GM12891 (cell line): ENCODE results near the gene RHO.

Source experiments
- DNase-seq: peaks from one replicate; pipeline ENCODE4 v3.0.0; 2011; ENCODE audit warnings: low spot score; ENCODE audit not compliant: insufficient read length
- FAIRE-seq: peaks from 2 replicates; lab custom pipeline; 2011; peaks lifted over from hg19 to GRCh38; lab: Jason Lieb, UNC
- PAX5 ChIP-seq: IDR thresholded peaks from 2 replicates; pipeline ENCODE4 v1.6.1; 2011; ENCODE audit warnings: low read length, moderate library complexity, mild to moderate bottlenecking; ENCODE audit not compliant: insufficient read depth, severe bottlenecking
- POLR2A ChIP-seq: IDR thresholded peaks from 2 replicates; pipeline ENCODE4 v1.6.1; 2011; ENCODE audit warnings: low read depth, low read length, control low read depth
- POLR2AphosphoS5 ChIP-seq: IDR thresholded peaks from 2 replicates; pipeline ENCODE4 v1.6.1; 2011; ENCODE audit warnings: low read depth, low read length, control low read depth
- POU2F2 ChIP-seq: IDR thresholded peaks from 2 replicates; pipeline ENCODE4 v1.6.1; 2011; ENCODE audit warnings: low read depth, mild to moderate bottlenecking, control low read depth, low read length, moderate library complexity
- SPI1 ChIP-seq: IDR thresholded peaks from 2 replicates; pipeline ENCODE4 v1.6.1; 2011; ENCODE audit warnings: low read depth, low read length, control low read depth
- TAF1 ChIP-seq: IDR thresholded peaks from 2 replicates; pipeline ENCODE4 v1.6.1; 2011; ENCODE audit warnings: low read depth, low read length, control low read depth

Gene RHO

DNA sequence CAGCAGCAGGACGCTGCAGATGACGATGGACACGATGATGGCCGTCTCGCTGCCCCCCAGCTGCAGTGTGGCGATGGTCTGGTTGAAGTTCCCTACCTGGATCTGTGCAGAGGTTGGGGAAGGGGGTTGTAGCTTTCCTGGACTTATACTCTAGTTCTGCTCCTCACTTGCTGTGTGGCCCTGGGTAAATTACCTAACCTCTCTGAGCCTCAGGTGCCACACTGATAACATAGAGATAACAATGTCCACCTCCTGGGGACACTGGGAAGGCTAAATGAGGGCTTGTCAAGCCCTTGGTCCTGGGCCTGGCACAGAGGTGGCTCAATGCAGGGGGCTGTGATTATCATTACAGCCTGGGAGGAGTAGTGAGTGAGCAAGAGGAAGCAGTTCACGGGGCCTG, 41.4 kb downstream of the RHO start:
- FAIRE-seq (no peak), DNase-seq (no peak)
- no peak for TF ChIP-seq PAX5
- no peak for TF ChIP-seq POLR2AphosphoS5
- TF ChIP-seq TAF1: no peak
- TF ChIP-seq POU2F2: no peak
- TF ChIP-seq POLR2A: no peak
- no peak for TF ChIP-seq SPI1

DNA sequence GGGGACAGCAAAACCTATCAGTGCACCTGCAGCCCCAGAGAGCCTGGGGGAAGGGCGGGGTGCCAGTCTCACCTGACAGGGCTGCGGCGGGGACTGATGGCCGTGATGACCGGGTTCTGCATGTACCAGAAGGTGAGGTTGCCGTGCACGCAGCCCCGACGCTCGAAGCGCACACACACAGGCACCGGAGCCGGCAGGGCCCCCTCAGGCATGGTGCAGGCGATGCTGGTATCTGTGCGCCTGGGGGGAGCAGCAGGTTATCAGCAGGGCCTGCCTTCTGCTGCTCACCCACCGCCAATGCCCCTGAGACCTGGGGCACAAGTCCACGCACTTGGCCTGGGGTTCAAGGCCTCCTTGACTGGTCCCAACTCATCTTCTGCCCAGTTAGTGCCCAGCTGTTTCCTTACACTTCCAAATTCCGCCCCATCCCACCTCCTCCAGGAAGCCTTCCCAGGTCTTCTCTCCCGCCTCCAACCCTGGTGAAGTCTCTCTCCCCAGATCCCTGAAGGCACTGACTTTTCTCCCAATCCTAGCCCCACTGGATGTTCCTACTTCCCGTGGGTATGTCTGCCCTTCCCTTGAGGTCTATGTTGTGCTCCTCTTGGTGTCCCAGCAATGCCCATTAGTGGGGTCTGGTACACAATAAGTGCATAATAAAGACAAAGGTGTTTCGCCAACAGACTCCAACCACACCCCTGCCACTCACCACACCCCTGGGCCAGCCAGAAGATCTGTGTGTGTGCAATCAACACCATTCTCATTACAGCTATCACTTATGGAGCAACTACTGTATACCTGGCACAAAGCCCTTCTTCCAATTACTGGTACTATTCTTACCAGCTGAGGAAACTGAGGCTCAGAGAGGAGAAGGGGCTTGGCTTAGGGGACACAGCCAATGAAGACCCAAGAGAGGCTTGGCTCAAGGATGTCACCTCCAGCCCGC, 43.4 kb downstream of the RHO start:
- FAIRE-seq (no peak), DNase-seq (no peak)
- TF ChIP-seq POLR2AphosphoS5 (no peak), TAF1 (no peak), POU2F2 (no peak), SPI1 (no peak), POLR2A (no peak), PAX5 (no peak)

DNA sequence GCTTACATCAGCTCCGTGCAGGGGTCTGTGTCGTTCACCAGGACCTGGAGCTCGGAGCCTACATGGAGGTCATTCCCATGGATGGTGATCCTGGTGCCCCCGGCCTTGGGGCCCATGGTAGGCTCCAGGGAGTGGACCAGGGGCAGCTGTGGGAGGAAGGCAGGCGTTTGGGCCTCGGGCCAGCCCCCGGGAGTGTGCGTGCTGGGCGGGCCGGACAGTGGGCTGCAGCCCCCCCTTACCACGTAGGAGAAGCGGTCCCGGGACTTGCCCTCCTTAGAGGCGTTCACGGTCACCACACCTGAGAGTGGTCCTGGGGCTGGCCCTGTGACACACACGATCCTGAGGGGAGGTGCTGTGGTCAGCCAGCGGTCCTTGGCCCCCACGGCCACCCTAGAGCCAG, 44.2 kb downstream of the RHO start:
- TF ChIP-seq TAF1 (no peak), POU2F2 (no peak), SPI1 (no peak), POLR2A (no peak), PAX5 (no peak), POLR2AphosphoS5 (no peak)
- no peak for FAIRE-seq
- no peak for DNase-seq

DNA sequence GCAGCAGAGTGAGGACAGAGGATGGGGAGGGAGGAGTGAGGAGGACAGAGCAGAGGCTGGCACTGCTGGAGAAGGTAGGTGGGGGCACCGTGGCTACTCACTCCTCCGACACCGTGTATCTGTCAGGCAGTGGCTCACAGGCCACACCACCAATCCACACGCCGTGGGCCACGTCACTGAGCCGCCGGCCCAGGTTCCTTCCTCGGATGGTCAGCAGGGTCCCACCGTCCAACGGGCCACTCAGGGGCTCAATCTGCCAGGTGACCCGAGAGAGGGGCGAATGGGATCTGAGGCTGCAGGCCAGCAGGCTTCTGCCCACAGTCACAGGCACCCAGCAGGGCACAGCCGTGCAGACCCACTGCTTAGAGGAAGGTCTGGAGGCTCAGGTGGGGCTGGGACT, 45.1 kb downstream of the RHO start:
- TF ChIP-seq PAX5: no peak
- no peak for TF ChIP-seq POU2F2
- no peak for TF ChIP-seq POLR2AphosphoS5
- no peak for TF ChIP-seq POLR2A
- no peak for TF ChIP-seq TAF1
- no peak for TF ChIP-seq SPI1
- no peak for FAIRE-seq

DNA sequence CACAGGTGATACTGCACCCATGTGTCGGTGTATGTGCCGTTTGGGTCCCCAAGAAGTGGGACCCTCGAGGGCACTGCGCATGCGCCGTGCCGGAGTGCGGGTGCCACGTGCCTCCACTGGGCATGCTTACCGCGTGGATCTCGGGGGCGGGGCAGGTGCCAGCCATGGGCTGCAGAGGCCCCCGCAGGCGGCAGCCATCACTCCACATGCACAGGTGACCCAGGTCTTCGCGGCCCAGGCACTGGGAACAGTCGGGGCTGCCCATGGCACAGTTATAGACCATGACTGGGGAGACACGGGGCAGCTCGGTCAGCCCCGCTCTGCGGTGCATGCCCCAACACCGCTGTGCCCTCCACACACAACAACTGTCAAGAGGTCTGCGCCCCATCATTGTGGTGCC, 45.8 kb downstream of the RHO start:
- FAIRE-seq: no peak
- TF ChIP-seq PAX5 (no peak), POLR2A (no peak)

More for the DNA sequence above, 45.1 kb downstream of the RHO start:
- DNase-seq: no peak

DNA sequence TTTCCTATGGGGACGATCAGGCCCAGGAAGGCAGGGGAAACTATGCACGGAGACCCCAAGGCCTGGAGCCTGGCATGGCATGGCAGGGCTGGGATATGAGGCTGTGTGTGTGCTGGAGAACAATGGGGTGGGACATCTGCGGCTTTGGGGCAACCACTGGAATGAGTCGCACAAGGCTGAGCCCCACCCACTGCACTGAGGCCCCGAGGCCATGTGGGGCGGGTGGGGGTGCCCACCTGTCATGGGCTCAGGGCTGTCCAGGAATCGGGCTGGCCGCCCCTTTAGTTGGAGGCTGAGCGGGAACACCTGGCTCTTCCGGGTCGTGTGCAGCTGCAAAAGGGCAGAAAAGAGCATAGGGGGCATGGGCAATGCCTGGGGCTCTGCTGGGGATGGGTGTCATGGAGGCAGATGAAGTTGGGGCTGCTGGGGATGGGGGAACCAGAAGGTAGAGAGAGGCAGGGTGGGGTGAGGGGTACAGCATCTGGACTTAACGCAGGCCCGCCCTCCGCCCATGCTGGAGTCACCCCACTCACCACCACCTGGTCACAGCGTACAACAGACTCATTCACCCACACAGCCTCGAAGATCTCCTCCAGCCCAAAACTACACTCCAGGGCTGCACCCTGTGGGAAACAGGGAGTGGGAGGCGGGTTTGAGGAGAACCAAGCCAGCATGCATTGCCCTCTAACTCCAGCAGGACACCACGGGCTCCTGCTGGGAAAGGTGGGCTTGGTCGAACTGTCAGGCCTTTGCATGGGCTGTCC, 47.0 kb downstream of the RHO start:
- DNase-seq (no peak), FAIRE-seq (no peak)
- TF ChIP-seq SPI1 (no peak), TAF1 (no peak), POU2F2 (no peak), POLR2AphosphoS5 (no peak), PAX5 (no peak), POLR2A (no peak)

More for the DNA sequence above, 45.8 kb downstream of the RHO start:
- DNase-seq: no peak

DNA sequence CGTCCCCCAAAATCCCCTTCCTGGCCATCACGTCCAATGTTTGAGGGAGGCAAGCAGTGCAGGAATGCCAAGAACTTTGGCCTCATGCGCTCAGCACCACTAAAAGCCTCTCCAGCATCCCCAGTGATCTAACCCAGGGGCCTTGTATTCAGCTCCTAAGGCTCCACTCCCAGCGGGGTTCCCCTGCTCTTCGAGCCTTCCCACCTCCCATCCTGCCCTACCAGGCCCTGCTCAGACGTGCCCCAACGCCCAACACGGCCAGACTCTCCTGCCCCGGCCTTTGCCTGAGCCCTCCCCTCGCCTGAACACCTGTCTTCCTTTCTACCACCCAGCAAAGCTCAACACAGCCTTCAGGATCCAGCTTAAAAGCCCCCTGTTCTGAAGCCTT, 47.6 kb downstream of the RHO start:
- DNase-seq: no peak
- no peak for FAIRE-seq
- TF ChIP-seq POLR2A: no peak
- TF ChIP-seq POLR2AphosphoS5: no peak
- no peak for TF ChIP-seq POU2F2
- no peak for TF ChIP-seq PAX5
- TF ChIP-seq SPI1: no peak
- no peak for TF ChIP-seq TAF1

DNA sequence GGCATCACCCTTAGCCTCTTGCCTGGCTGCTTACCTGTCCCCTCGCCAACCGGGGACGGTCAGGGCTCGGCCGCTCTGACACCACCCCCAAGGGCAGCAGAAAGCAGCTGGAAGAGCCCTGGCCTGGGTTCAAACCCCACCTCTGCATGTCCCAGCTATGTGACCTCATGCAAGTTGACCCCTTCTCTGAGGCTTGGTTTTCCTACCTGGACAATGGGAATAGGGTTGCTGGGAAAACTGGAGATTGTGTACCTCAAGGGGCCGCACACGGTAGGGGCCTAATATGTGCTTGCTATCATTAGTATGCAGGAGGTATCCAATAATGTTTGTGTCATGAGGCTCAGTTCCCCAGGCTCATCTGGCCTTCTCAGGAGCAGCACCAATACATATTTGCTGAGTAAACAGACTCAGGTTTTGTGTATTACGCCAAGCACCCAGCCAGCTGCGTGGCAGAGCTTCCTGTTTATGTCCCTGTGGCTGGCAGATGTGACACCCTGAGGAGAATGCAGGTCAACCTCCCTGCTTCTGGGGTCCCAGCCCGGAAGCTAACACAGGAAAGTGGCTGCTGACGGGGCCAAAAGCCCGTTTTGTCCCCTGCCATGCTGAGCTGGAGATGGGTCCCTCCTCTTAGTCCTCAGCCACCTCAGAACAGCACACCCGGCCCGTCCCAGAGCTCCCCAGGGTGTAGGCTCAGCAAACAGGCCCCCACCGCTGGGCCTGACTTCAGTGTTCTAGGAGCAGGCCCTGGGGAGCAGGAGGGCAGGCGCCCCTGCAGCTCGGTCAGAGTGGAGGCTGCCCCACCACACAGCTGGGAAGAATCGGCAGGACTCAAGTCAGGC, 48.3 kb downstream of the RHO start:
- FAIRE-seq (peak; percentile 79), DNase-seq (peak; percentile 58)
- TF ChIP-seq POLR2AphosphoS5 (no peak), POU2F2 (no peak), POLR2A (no peak), TAF1 (no peak), PAX5 (no peak), SPI1 (no peak)

DNA sequence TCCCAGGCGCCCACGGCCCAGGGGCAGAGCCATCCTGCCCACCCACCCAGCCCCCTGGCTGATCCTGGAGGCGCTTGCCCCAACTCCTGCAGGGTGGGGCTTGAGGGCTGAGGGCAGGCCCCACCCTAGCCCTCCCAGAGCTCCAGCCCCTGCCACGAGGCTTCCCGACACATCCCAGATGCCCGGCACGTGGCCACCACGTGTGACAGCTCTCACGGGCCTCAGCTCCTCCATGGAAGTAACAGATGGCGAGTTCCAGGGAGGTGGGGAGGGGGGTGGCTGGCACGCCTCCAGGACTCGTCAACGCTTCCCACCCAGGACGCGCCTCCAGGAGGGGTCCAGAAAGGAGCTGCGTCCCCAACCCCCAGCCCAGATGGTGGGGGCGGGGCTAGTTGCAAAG, 48.9 kb downstream of the RHO start:
- DNase-seq: no peak

More for the DNA sequence above, 48.9 kb downstream of the RHO start:
- TF ChIP-seq TAF1: no peak
- no peak for TF ChIP-seq POLR2A
- no peak for TF ChIP-seq PAX5
- no peak for TF ChIP-seq POU2F2
- TF ChIP-seq SPI1: no peak
- TF ChIP-seq POLR2AphosphoS5: no peak
- no peak for FAIRE-seq
